ENCODE data around the gene MPG. TPM values are rescaled to one million over a fixed set of nuclear protein-coding genes. Genes with fewer than 3 reads are reported as not detected.

MPG gene
- total RNA-seq, 1 donor from 2014 or later = 21.2 TPM

DNA sequence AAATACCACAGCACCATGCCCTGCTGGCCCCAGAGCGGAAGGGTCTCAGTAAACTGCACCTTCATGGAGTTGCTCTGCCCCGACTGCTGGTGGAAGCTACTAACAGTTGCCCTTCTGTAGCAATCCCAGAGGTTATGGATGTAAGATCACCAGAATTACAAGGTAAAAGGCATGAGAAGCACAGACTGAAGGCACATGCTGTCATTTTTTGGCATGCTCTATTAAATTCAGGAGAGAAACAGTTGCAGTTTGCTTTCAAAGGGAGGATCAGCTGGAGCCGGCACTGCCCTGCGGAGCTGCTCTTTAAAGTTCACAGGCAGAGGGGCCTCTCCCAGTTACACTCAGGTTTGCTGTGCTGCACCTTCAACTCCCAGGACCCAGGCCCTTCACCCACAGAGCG lies 41.3 kb downstream of the MPG start:
- TF ChIP-seq, protein P1, sequence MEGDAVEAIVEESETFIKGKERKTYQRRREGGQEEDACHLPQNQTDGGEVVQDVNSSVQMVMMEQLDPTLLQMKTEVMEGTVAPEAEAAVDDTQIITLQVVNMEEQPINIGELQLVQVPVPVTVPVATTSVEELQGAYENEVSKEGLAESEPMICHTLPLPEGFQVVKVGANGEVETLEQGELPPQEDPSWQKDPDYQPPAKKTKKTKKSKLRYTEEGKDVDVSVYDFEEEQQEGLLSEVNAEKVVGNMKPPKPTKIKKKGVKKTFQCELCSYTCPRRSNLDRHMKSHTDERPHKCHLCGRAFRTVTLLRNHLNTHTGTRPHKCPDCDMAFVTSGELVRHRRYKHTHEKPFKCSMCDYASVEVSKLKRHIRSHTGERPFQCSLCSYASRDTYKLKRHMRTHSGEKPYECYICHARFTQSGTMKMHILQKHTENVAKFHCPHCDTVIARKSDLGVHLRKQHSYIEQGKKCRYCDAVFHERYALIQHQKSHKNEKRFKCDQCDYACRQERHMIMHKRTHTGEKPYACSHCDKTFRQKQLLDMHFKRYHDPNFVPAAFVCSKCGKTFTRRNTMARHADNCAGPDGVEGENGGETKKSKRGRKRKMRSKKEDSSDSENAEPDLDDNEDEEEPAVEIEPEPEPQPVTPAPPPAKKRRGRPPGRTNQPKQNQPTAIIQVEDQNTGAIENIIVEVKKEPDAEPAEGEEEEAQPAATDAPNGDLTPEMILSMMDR (IDR thresholded peaks at IDR 0.05) = no peak
- TF ChIP-seq EZH2 (IDR thresholded peaks at IDR 0.05) = no peak
- no peak for TF ChIP-seq EZH2phosphoT487 (IDR thresholded peaks at IDR 0.05)
- no peaks in the 10 kb centered on the region for H3K9me3 ChIP-seq (ENCODE audit: low read depth)
- H3K79me2 ChIP-seq (ENCODE audit: low read depth) = no peaks in the 10 kb centered on the region
- DNase-seq (ENCODE audit: low spot score) = no peak
- no peak overlapping the region for H3K4me3 ChIP-seq
- no peaks in the 10 kb centered on the region for H3K9me3 Mint-ChIP-seq
- no peak overlapping the region for H3K9ac ChIP-seq
- no peak overlapping the region for H3K4me3 Mint-ChIP-seq
- H4K20me1 ChIP-seq (ENCODE audit: low read depth) = peaks cover 21% of the 10 kb centered on the region
- no peaks in the 10 kb centered on the region for H3K36me3 ChIP-seq
- H2AFZ ChIP-seq (replicated peaks) = no peak overlapping the region
- no peaks in the 10 kb centered on the region for H3F3A ChIP-seq (ENCODE audit: low read depth)
- peaks cover 7% of the 10 kb centered on the region for H3K4me1 Mint-ChIP-seq
- H3K4me2 ChIP-seq = no peak overlapping the region
- H3K27me3 ChIP-seq = no peaks in the 10 kb centered on the region
- H3K4me1 ChIP-seq = no peaks in the 10 kb centered on the region
- peaks cover 5% of the 10 kb centered on the region for H3K36me3 Mint-ChIP-seq
- H3K27ac Mint-ChIP-seq = no peak overlapping the region
- peaks cover 2% of the 10 kb centered on the region for H3K27me3 Mint-ChIP-seq (ENCODE audit: insufficient read depth, low read depth)
- H3K27ac ChIP-seq = no peak overlapping the region

DNA sequence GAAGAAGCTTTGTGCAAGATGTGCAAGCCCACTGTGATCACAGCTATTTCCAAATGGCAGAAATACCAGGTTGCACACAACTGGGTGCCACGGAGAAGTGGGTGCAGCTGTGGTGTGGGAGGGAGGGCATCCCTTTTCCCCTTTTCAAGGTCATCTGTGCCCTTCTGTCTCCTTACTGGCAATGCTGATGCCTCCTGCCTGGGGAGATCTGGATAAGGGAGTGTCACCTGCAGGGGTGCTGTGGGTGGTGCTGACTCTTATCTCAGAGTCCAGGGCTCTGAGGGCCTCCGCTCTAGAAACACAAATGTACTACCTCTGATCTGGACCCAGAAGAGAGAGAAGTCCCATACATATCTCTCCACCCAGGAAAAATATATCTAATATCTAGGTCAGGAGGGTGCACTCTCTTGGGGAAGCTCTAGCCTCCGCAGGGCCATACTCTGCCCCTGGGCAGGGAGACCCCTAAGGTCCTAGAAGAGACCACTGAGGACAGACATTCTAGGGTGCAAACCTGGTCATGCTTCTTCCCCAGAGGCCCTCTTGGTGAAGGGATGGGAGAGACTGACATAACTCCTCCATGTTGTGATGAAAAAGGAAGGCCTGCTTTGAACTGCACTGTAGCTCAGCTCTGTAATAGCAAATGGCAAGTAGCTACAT lies 41.9 kb downstream of the MPG start:
- Mint-ChIP-seq H3K9me3 (no peaks in the 10 kb centered on the region), H3K4me3 (no peak overlapping the region), H3K4me1 (peaks cover 5% of the 10 kb centered on the region), H3K27ac (no peak overlapping the region), H3K27me3 (ENCODE audit: insufficient read depth, low read depth) (peaks cover 2% of the 10 kb centered on the region), H3K36me3 (peaks cover 5% of the 10 kb centered on the region)
- no peaks in the 10 kb centered on the region for H3F3A ChIP-seq (ENCODE audit: low read depth)
- H2AFZ ChIP-seq (replicated peaks) = no peak overlapping the region
- H3K9ac ChIP-seq = no peak overlapping the region
- no peak for DNase-seq (ENCODE audit: low spot score)
- no peaks in the 10 kb centered on the region for H3K9me3 ChIP-seq (ENCODE audit: low read depth)
- no peak overlapping the region for H3K4me2 ChIP-seq
- H4K20me1 ChIP-seq (ENCODE audit: low read depth) = peaks cover 18% of the 10 kb centered on the region
- TF ChIP-seq, protein P1 (IDR thresholded peaks at IDR 0.05) = no peak
- TF ChIP-seq EZH2 (IDR thresholded peaks at IDR 0.05) = no peak
- no peak for TF ChIP-seq EZH2phosphoT487 (IDR thresholded peaks at IDR 0.05)
- no peaks in the 10 kb centered on the region for H3K4me1 ChIP-seq
- H3K27me3 ChIP-seq = no peaks in the 10 kb centered on the region
- H3K79me2 ChIP-seq (ENCODE audit: low read depth) = no peaks in the 10 kb centered on the region
- H3K4me3 ChIP-seq = no peak overlapping the region
- H3K27ac ChIP-seq = no peak overlapping the region
- H3K36me3 ChIP-seq = no peaks in the 10 kb centered on the region

DNA sequence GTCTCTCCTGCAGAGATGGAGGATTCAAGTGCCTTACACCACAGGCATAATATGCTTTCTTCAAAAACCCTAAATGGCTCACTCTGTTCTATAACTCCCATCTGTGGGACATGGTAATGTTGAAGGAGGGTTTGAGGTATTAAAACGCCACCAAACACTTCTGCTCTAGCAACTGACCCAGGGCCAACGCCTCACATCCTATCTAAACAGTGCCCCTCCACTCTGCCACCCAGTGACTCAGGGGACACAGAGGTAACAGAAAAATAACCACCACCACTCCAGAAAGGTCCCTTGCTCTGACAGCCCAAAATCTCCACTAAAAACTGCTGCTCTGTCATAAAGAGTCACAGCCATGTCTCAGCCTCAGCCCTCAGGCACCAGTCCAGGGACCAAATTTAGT lies 42.7 kb downstream of the MPG start:
- DNase-seq (ENCODE audit: low spot score) = no peak
- no peak overlapping the region for H3K4me3 Mint-ChIP-seq
- H3K4me2 ChIP-seq = no peak overlapping the region
- H3K27ac ChIP-seq = no peak overlapping the region
- no peaks in the 10 kb centered on the region for H3K27me3 ChIP-seq
- no peak overlapping the region for H3K9ac ChIP-seq
- H4K20me1 ChIP-seq (ENCODE audit: low read depth) = peaks cover 25% of the 10 kb centered on the region
- peaks cover 5% of the 10 kb centered on the region for H3K36me3 Mint-ChIP-seq
- peaks cover 5% of the 10 kb centered on the region for H3K4me1 Mint-ChIP-seq
- no peaks in the 10 kb centered on the region for H3K9me3 ChIP-seq (ENCODE audit: low read depth)
- H3K4me1 ChIP-seq = no peaks in the 10 kb centered on the region
- H3F3A ChIP-seq (ENCODE audit: low read depth) = no peaks in the 10 kb centered on the region
- no peaks in the 10 kb centered on the region for H3K9me3 Mint-ChIP-seq
- no peaks in the 10 kb centered on the region for H3K36me3 ChIP-seq
- no peak overlapping the region for H2AFZ ChIP-seq (replicated peaks)
- H3K4me3 ChIP-seq = no peak overlapping the region
- TF ChIP-seq EZH2 (IDR thresholded peaks at IDR 0.05) (no peak), EZH2phosphoT487 (IDR thresholded peaks at IDR 0.05) (no peak)
- TF ChIP-seq, protein P1 (IDR thresholded peaks at IDR 0.05) = no peak
- no peaks in the 10 kb centered on the region for H3K79me2 ChIP-seq (ENCODE audit: low read depth)
- H3K27me3 Mint-ChIP-seq (ENCODE audit: insufficient read depth, low read depth) = peaks cover 2% of the 10 kb centered on the region
- H3K27ac Mint-ChIP-seq = no peak overlapping the region
